HCT116 (cell line): ENCODE results near the gene TAS2R50. TPM values are rescaled to one million over a fixed set of nuclear protein-coding genes. Genes with fewer than 3 reads are reported as not detected.

Experiments used
- ATAC-seq: fragments of 200-7000 bp; cut with Tn5 transposase; 2 replicates; pipeline ENCODE4 v1.9.1; 2020; ENCODE audit warnings: mild to moderate bottlenecking, moderate library complexity
- BruUV-seq: library from RNA; stranded (reverse); fragments of 400-500 nt; replicated peaks from 2 replicates; lab custom pipeline; 2021; lab: Mats Ljungman, UMichigan
- CTCF ChIA-PET: fragments of 300-600 bp; sonication (Branson Sonifier 250); formaldehyde crosslinking; loops from one replicate; lab custom pipeline; 2021; ENCODE audit warnings: antibody characterized with exemption; lab: Charles Lee
- POLR2A ChIA-PET: fragments of 300-600, 350-600 bp; sonication (Branson Sonifier 250); formaldehyde crosslinking; loops from one replicate; lab custom pipeline; 2021; ENCODE audit warnings: antibody characterized with exemption; lab: Charles Lee
- RAD21 ChIA-PET, 2 experiments: fragments of 300-600 bp; sonication (Branson Sonifier 250); formaldehyde crosslinking; loops; one replicate each; lab custom pipeline; 2023; ENCODE audit warnings: low total read pairs in 2 of 2; ENCODE audit not compliant: uncharacterized antibody in 2 of 2, unreplicated experiment in 2 of 2, low non-redundant PET in 1 of 2; lab: Charles Lee
- DNase-seq: peaks from one replicate; pipeline ENCODE4 v3.0.0-alpha.2; 2010; ENCODE audit warnings: low read depth, low spot score
- H2AFZ ChIP-seq: fragments of 200-600 bp; shearing (Covaris generic), sonication (generic); 2 replicates; pipeline ENCODE4 v1.6.1; 2017; ENCODE audit warnings: low read depth, mixed run types, mixed read lengths, antibody characterized with exemption, low read length; ENCODE audit not compliant: poor library complexity, severe bottlenecking
- H3K27ac ChIP-seq: 2 replicates; pipeline ENCODE4 v1.5.1; 2012; ENCODE audit warnings: low read depth, low read length
- H3K27me3 ChIP-seq: fragments of 200-600 bp; sonication (generic); 2 replicates; pipeline ENCODE4 v1.6.1; 2016; ENCODE audit warnings: mixed run types, low read length, mixed read lengths; ENCODE audit not compliant: insufficient read depth
- H3K36me3 ChIP-seq, 2 experiments: fragments of 200-500 bp in 1 of 2; fragments of 200-600 bp in 1 of 2; sonication (Bioruptor generic) in 1 of 2; sonication (generic) in 1 of 2; 2 replicates each; pipeline versions ENCODE4 v1.5.1 to v1.6.1; 2014 to 2016; ENCODE audit warnings: low read length in 2 of 2, inconsistent platforms in 1 of 2, mixed read lengths in 1 of 2, mixed run types in 1 of 2; ENCODE audit not compliant: insufficient read depth in 2 of 2, control insufficient read depth in 1 of 2
- H3K4me1 ChIP-seq, 2 experiments: fragments of 200-600 bp in 1 of 2; sonication (generic) in 1 of 2; 2 replicates each; pipeline versions ENCODE4 v1.5.1 to v1.6.1; 2012 to 2017; ENCODE audit warnings: low read length in 2 of 2, inconsistent platforms in 1 of 2, mild to moderate bottlenecking in 1 of 2, mixed read lengths in 1 of 2, mixed run types in 1 of 2, moderate library complexity in 1 of 2; ENCODE audit not compliant: insufficient read depth in 2 of 2, control insufficient read depth in 1 of 2
- H3K4me2 ChIP-seq: fragments of 200-600 bp; sonication (generic); 2 replicates; pipeline ENCODE4 v1.6.1; 2017; ENCODE audit warnings: mixed run types, low read length, mixed read lengths
- H3K4me3 ChIP-seq, 2 experiments: fragments of 200-600 bp in 1 of 2; sonication (generic) in 1 of 2; replicated peaks in 1 of 2; 2 replicates each; pipeline ENCODE4 v1.5.1; 2011 to 2016; ENCODE audit warnings: low read length in 2 of 2, control low read depth in 1 of 2, low read depth in 1 of 2, mild to moderate bottlenecking in 1 of 2, mixed read lengths in 1 of 2, mixed run types in 1 of 2
- H3K79me2 ChIP-seq: fragments of 200-600 bp; sonication (generic); 2 replicates; pipeline ENCODE4 v1.6.1; 2017; ENCODE audit warnings: mild to moderate bottlenecking, mixed run types, low read length, moderate library complexity, mixed read lengths; ENCODE audit not compliant: insufficient read depth
- H3K9ac ChIP-seq: fragments of 200-600 bp; sonication (generic); 2 replicates; pipeline ENCODE4 v1.6.1; 2016; ENCODE audit warnings: low read length, mixed read lengths
- H3K9me2 ChIP-seq: fragments of 200-600 bp; sonication (generic), shearing (Covaris generic); 2 replicates; pipeline ENCODE4 v1.6.1; 2017; ENCODE audit warnings: mixed run types, mild to moderate bottlenecking, moderate library complexity; ENCODE audit not compliant: insufficient read depth
- H3K9me3 ChIP-seq, 2 experiments: fragments of 200-500 bp in 1 of 2; fragments of 200-600 bp in 1 of 2; sonication (Bioruptor generic) in 1 of 2; sonication (generic) in 1 of 2; 2 replicates each; pipeline ENCODE4 v1.6.1; 2014 to 2017; ENCODE audit warnings: low read length in 2 of 2, mixed read lengths in 2 of 2, inconsistent platforms in 1 of 2, low read depth in 1 of 2, mild to moderate bottlenecking in 1 of 2, mixed run types in 1 of 2, moderate library complexity in 1 of 2; ENCODE audit not compliant: control insufficient read depth in 1 of 2, insufficient read depth in 1 of 2
- H4K20me1 ChIP-seq: fragments of 200-600 bp; sonication (generic), shearing (Covaris generic); 2 replicates; pipeline ENCODE4 v1.6.1; 2017; ENCODE audit warnings: mixed run types, mild to moderate bottlenecking, moderate library complexity; ENCODE audit not compliant: insufficient read depth
- CEBPB ChIP-seq: IDR thresholded peaks from 2 replicates; pipeline ENCODE4 v1.6.1; 2012; ENCODE audit warnings: low read depth
- CTCF ChIP-seq, 3 experiments: fragments of 200-600 bp in 1 of 3; sonication (generic) in 1 of 3; IDR thresholded peaks in 2 of 3; conservative IDR thresholded peaks in 1 of 3; 2 replicates each; pipeline ENCODE4 v1.5.1; 2012 to 2017; ENCODE audit warnings: low read depth in 2 of 3, low read length in 2 of 3, antibody characterized with exemption in 1 of 3, borderline replicate concordance in 1 of 3, control low read depth in 1 of 3, mild to moderate bottlenecking in 1 of 3, mixed read lengths in 1 of 3, mixed run types in 1 of 3, moderate library complexity in 1 of 3; ENCODE audit not compliant: insufficient read depth in 1 of 3
- EGR1 ChIP-seq: IDR thresholded peaks from 2 replicates; pipeline ENCODE4 v1.6.1; 2012; ENCODE audit warnings: low read depth
- JUND ChIP-seq: IDR thresholded peaks from 2 replicates; pipeline ENCODE4 v1.6.1; 2012
- POLR2A ChIP-seq: IDR thresholded peaks from 2 replicates; pipeline ENCODE4 v1.7.0; 2011; ENCODE audit warnings: borderline replicate concordance; ENCODE audit not compliant: insufficient read depth, insufficient read length; ENCODE audit errors: extremely low read depth
- RAD21 ChIP-seq: IDR thresholded peaks from 2 replicates; pipeline ENCODE4 v1.6.1; 2012; ENCODE audit warnings: low read depth, mild to moderate bottlenecking
- REST ChIP-seq: IDR thresholded peaks from 2 replicates; pipeline ENCODE4 v1.6.1; 2012; ENCODE audit warnings: low read depth
- SRF ChIP-seq: IDR thresholded peaks from 2 replicates; pipeline ENCODE4 v1.6.1; 2012; ENCODE audit warnings: low read depth
- TCF7L2 ChIP-seq: IDR thresholded peaks from 2 replicates; pipeline ENCODE4 v1.7.0; 2011; ENCODE audit warnings: borderline replicate concordance, inconsistent platforms; ENCODE audit not compliant: insufficient read depth, insufficient read length; ENCODE audit errors: extremely low read depth
- YY1 ChIP-seq: IDR thresholded peaks from 2 replicates; pipeline ENCODE4 v1.6.1; 2011; ENCODE audit warnings: low read length, low read depth, moderate library complexity, mild to moderate bottlenecking; ENCODE audit not compliant: insufficient replicate concordance; ENCODE audit errors: extremely low read depth
- ZFX ChIP-seq: fragments of 450-650 bp; IDR thresholded peaks from 2 replicates; pipeline ENCODE4 v1.6.1; 2017
- ZNF274 ChIP-seq: fragments of 200-500 bp; sonication (Bioruptor generic); IDR thresholded peaks from 2 replicates; pipeline ENCODE4 v1.6.1; 2014; ENCODE audit warnings: mild to moderate bottlenecking, low read depth, low read length, inconsistent platforms
- intact Hi-C: fragments of 100-400 bp; cut with micrococcal nuclease; formaldehyde crosslinking; loops from 2 replicates; pipeline ENCODE4 v1.10.0; 2022
- total RNA-seq: library from RNA; stranded (reverse); gene quantifications from one replicate; pipeline ENCODE4 v1.2.1, GENCODE V29; 2021; ENCODE audit not compliant: unreplicated experiment

Gene TAS2R50
- total RNA-seq, 1 experiment from 2014 or later, result 0.54 TPM

GRCh38 chr12:11015775-11016430, 29.2 kb upstream of the TAS2R50 start:
- intact Hi-C loops, result no loop called here
- ChIA-PET CTCF (no interaction called here), RAD21 (no interaction called here), POLR2A (no interaction called here)
- H4K20me1 ChIP-seq, result no peaks in the 10 kb centered on the region
- no peak for ATAC-seq
- no peaks in the 10 kb centered on the region for H3K4me1 ChIP-seq
- H3K4me2 ChIP-seq, result no peak overlapping the region
- no peak overlapping the region for H2AFZ ChIP-seq
- H3K36me3 ChIP-seq, result no peaks in the 10 kb centered on the region
- H3K9ac ChIP-seq, result no peak overlapping the region
- no peaks in the 10 kb centered on the region for H3K9me2 ChIP-seq
- H3K79me2 ChIP-seq, result 0 out of 2 replicates have a peak, but pooled peaks cover 4% of the 10 kb centered on the region
- DNase-seq, result no peak
- no TSS peak for BruUV-seq
- no peaks in the 10 kb centered on the region for H3K9me3 ChIP-seq
- no peak overlapping the region for H3K4me3 ChIP-seq
- no peak overlapping the region for H3K27ac ChIP-seq
- TF ChIP-seq CEBPB (no peak), SRF (no peak), YY1 (no peak), EGR1 (no peak), ZFX (no peak), JUND (no peak), CTCF (IDR thresholded peaks at IDR 0.05 in 2 of 3, conservative IDR thresholded peaks at IDR 0.05 in 1 of 3; ENCODE audit: borderline replicate concordance in 1 of 3, insufficient read depth in 1 of 3, low read depth in 2 of 3, low read length in 2 of 3) (no peak), TCF7L2 (no peak), POLR2A (no peak), REST (no peak), RAD21 (no peak), ZNF274 (no peak)
- H3K27me3 ChIP-seq, result no peaks in the 10 kb centered on the region
